Right atrium auricular region (tissue), 2 donors: Measurements from ENCODE around the gene MGAT1. TPM values are rescaled to one million over a fixed set of nuclear protein-coding genes. Genes with fewer than 3 reads are reported as not detected.
A peak's percentile ranks its signal among the peaks of the same experiment; 100 is the strongest.
"Not testable (repeated sequence)": the region's sequence is repeated elsewhere in the genome, so short reads cannot be mapped to it uniquely, and the experiment has no call there.

Source experiments
- DNase-seq: peaks from one replicate; pipeline ENCODE4 v3.0.0-alpha.2; 2019; ENCODE audit warnings: low spot score
- H3K27ac ChIP-seq, 2 donors: fragments of 200-600 bp; sonication (generic); 1 replicate in 1 of 2; 2 replicates in 1 of 2; pipeline ENCODE4 v1.5.1; 2016 to 2019
- H3K27me3 ChIP-seq, 2 donors: fragments of 200-600 bp; sonication (generic); one replicate each; pipeline versions ENCODE4 v1.5.1 to v1.6.0; 2017 to 2019
- H3K36me3 ChIP-seq: fragments of 200-600 bp; sonication (generic); one replicate; pipeline ENCODE4 v1.5.1; 2016
- H3K4me1 ChIP-seq, 2 donors: fragments of 200-600 bp; sonication (generic); one replicate each; pipeline versions ENCODE4 v1.5.1 to v1.6.0; 2017 to 2019
- H3K4me3 ChIP-seq, 2 donors: fragments of 200-600 bp; sonication (generic); 1 replicate in 1 of 2; 2 replicates in 1 of 2; pipeline ENCODE4 v1.5.1; 2017 to 2019; ENCODE audit warnings: mild to moderate bottlenecking in 1 of 2, moderate library complexity in 1 of 2
- H3K9me3 ChIP-seq, 2 donors: fragments of 200-600 bp; sonication (generic); one replicate each; pipeline ENCODE4 v1.5.1; 2019
- total RNA-seq, 2 donors: library from RNA; depleted of rRNA; stranded (reverse); fragments of >200 nt; gene quantifications; one replicate each; pipeline ENCODE4 v1.1.0, GENCODE V29; 2016
- TF ChIP-seq, protein P1 (sequence below), 2 donors: fragments of 200-600 bp; sonication (generic); IDR thresholded peaks; one replicate each; pipeline ENCODE4 v1.5.1; 2019; ENCODE audit warnings: antibody characterized with exemption in 2 of 2

MGAT1 gene
- total RNA-seq, 2 donors from 2014 or later = 84.1 to 130 TPM

DNA sequence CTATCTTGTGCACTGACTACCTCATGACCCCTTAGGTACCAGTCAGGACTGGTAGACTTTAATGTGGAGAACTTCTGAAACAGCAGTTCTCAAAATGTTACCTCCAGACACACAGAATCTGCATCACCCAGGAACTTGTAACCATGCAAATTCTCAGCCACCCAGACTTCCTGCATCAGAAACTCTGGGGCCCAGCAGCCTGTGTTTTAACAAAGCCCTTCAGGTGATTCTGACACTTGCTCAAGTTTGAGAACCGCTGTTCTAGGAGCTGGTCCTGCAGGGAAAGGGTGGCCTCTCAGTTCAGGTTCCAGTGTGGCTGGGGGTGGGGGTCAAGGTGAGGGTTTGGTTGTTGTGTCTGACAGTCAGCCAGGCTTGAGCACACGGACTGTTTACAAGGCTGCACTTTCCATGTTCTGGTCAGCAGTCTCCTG is 30.0 kb upstream of the MGAT1 start:
- Histone ChIP-seq H3K27ac (peak overlapping the region in 1 of 2 donors; percentile 98), H3K27me3 (no peaks in the 10 kb centered on the region), H3K4me1 (peaks cover 0 to 28% of the 10 kb centered on the region in 2 donors), H3K36me3 (peaks cover 27% of the 10 kb centered on the region), H3K9me3 (no peaks in the 10 kb centered on the region), H3K4me3 (peak overlapping the region; percentile 69 to 70)
- TF ChIP-seq, protein P1, sequence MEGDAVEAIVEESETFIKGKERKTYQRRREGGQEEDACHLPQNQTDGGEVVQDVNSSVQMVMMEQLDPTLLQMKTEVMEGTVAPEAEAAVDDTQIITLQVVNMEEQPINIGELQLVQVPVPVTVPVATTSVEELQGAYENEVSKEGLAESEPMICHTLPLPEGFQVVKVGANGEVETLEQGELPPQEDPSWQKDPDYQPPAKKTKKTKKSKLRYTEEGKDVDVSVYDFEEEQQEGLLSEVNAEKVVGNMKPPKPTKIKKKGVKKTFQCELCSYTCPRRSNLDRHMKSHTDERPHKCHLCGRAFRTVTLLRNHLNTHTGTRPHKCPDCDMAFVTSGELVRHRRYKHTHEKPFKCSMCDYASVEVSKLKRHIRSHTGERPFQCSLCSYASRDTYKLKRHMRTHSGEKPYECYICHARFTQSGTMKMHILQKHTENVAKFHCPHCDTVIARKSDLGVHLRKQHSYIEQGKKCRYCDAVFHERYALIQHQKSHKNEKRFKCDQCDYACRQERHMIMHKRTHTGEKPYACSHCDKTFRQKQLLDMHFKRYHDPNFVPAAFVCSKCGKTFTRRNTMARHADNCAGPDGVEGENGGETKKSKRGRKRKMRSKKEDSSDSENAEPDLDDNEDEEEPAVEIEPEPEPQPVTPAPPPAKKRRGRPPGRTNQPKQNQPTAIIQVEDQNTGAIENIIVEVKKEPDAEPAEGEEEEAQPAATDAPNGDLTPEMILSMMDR (IDR thresholded peaks at IDR 0.05) = no peak
- no peak for DNase-seq

DNA sequence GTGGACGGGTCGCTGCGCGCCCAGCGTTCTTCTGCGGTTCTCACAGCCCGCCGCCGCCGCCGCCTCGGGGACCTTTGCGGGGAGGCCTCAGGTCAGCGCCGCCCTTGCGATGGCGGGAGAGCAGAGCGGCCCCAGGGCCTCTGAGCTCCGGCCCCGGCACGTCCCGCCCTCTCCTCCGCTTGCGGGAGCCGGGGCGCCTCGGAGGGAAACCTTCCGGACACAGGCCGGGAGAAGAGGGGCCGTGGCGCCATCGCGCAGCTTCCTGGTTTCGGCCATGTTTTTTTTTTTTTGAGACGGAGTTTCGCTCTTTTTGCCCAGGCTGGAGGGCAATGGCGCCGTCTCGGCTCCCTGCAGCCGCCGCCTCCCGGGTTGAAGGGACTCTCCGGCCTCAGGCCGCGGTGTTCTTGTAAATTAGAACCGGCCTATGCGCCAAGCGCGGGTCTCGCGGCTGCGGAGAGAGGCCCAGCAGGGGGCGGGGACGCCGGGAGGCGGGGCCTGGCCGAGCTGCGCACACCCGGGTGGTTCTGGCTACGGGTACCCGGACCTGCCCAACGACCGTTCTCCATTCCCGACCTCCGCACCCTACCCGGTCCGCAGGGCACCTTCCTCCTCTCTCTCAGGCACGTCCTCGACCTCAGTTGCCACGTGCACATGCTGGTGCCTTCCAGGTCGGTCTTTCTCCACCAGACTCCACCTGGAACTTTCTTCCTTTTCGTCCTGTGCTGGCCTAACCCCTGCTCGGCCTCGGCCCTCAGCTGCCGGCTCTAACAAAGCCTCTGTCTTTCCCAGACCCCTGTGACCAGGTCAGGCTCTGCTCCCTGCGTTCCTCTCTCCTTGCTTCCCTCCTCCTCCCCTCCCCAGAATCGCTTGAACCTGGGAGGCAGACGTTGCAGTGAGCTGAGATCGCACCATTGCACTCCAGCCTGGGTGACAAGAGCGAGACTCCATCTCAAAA is 28.8 kb upstream of the MGAT1 start:
- Histone ChIP-seq H3K36me3 (peaks cover 21% of the 10 kb centered on the region), H3K27me3 (no peaks in the 10 kb centered on the region), H3K9me3 (no peaks in the 10 kb centered on the region), H3K4me3 (peak overlapping the region; percentile 69 to 70), H3K27ac (peak overlapping the region; percentile 95 to 98), H3K4me1 (peaks cover 0 to 29% of the 10 kb centered on the region in 2 donors)
- peak; percentile 88 for DNase-seq
- TF ChIP-seq, protein P1 (IDR thresholded peaks at IDR 0.05) = peak in 1 of 2 donors; percentile 50

DNA sequence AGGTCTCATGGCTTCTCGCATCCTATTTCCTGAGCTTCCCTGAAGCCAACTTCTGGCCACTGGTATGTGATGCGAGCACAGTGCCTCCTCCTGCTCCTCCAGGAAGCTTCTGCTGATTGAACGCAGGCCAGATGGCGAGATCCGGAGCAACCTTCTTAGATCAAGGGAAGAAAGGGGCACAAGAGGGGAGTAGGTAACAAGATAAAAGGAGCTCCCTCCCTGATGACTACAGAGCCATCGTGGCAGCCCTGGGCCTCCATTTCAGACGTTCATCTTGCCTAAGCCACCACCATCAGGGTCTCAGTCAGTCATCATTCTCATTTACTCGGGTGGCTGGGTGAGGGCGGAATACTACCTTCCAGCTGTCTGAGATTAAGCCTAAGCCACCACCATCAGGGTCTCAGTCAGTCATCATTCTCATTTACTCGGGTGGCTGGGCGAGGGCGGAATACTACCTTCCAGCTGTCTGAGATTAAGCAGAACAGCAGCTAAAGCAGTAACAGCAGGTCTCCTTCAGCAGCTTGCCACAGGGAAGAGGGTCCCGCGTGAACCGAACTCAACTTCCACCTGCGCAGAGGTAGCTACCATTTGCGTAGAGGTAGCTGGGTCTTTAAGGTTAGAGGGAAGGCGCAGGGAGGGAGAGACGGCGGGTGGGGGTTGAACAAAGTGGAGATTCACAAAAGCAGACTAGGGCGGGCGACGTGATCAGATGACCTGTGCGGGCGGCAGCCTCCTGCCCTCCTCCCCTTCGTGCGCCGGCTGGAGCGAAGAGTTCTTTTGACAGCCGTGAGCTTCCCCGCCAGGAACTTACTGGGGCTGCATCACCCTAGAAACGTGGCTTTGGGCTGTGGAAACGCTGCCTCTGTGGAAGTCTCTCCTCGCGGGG is 27.9 kb upstream of the MGAT1 start:
- TF ChIP-seq, protein P1 (IDR thresholded peaks at IDR 0.05) = no peak
- Histone ChIP-seq H3K36me3 (peaks cover 13% of the 10 kb centered on the region), H3K27me3 (no peaks in the 10 kb centered on the region), H3K4me3 (peak overlapping the region; percentile 69 to 70), H3K27ac (peak overlapping the region; percentile 95 to 98), H3K9me3 (no peaks in the 10 kb centered on the region), H3K4me1 (peaks cover 0 to 39% of the 10 kb centered on the region in 2 donors)
- no peak for DNase-seq

DNA sequence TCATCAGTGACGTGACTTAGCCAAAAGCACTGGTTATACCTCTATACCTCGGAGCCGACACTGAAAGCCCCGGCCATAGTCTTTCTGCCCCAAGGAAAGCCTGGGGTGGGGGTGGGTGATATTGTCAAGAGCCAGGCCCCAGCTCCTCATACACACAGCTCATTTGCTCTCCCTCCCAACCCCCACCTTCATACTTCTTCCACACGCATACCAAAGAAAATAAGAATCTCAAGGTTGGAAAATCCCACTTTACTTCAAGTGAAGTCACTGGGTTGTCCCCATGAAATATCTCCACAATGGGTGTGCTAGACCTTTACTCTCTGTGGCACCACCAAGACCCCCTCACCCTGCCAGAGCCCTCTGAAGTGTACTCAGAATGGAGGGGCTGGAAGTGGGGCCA is 27.1 kb upstream of the MGAT1 start:
- Histone ChIP-seq H3K27ac (peak overlapping the region; percentile 95 to 98), H3K9me3 (no peaks in the 10 kb centered on the region), H3K4me3 (peak overlapping the region in 1 of 2 donors; percentile 70), H3K27me3 (no peaks in the 10 kb centered on the region), H3K36me3 (peaks cover 5% of the 10 kb centered on the region), H3K4me1 (peaks cover 0 to 46% of the 10 kb centered on the region in 2 donors)
- TF ChIP-seq, protein P1 (IDR thresholded peaks at IDR 0.05) = no peak
- DNase-seq = no peak

DNA sequence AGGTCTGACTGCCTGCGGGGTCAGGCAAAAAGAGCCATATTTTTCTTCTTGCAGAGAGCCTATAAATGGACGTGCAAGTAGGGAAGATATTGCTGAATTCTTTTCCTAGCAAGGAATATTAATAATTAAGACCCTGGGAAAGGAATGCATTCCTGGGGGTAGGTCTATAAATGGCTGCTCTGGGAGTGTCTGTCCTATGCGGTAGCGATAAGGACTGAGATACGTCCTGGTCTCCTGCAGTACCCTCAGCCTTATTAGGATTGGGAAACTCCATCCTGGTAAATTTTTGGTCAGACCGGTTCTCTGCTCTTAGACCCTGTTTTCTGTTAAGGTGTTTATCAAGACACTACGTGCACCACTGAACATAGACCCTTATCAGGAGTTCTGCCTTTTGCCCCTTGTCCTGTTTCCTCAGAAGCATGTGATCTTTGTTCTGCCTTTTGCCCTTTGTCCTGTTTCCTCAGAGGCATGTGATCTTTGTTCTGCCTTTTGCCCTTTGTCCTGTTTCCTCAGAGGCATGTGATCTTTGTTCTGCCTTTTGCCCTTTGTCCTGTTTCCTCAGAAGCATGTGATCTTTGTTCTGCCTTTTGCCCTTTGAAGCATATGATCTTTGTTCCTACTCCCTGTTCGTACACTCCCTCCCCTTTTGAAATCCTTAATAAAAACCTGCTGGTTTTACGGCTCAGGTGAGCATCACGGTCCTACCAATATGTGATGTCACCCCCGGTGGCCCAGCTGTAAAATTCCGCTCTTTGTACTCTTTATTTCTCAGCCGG is 26.3 kb upstream of the MGAT1 start:
- Histone ChIP-seq H3K27ac (peak overlapping the region in 1 of 2 donors; percentile 95), H3K4me1 (peaks cover 0 to 51% of the 10 kb centered on the region in 2 donors)
- H3K36me3 ChIP-seq, H3K9me3 ChIP-seq, H3K27me3 ChIP-seq, DNase-seq, H3K4me3 ChIP-seq: not testable (repeated sequence)

DNA sequence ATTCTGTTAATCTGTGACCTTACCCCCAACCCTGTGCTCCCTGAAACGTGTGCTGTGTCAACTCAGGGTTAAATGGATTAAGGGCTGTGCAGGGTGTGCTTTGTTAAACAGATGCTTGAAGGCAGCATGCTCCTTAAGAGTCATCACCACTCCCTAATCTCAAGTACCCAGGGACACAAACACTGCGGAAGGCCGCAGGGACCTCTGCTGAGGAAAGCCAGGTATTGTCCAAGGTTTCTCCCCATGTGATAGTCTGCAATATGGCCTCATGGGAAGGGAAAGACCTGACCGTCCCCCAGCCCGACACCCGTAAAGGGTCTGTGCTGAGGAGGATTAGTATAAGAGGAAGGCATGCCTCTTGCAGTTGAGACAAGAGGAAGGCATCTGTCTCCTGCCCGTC is 24.8 kb upstream of the MGAT1 start:
- not testable (repeated sequence) for H3K27ac ChIP-seq, H3K36me3 ChIP-seq, H3K9me3 ChIP-seq, DNase-seq, H3K27me3 ChIP-seq, H3K4me3 ChIP-seq
- peaks cover 0 to 43% of the 10 kb centered on the region in 2 donors for H3K4me1 ChIP-seq
